Effector CD8-positive, alpha-beta T cell (primary cell): ENCODE results near the gene MLH3.

Experiments
- DNase-seq: peaks from one replicate; lab custom pipeline; 2025; lab: John Stamatoyannopoulos, UW

MLH3 gene

DNA sequence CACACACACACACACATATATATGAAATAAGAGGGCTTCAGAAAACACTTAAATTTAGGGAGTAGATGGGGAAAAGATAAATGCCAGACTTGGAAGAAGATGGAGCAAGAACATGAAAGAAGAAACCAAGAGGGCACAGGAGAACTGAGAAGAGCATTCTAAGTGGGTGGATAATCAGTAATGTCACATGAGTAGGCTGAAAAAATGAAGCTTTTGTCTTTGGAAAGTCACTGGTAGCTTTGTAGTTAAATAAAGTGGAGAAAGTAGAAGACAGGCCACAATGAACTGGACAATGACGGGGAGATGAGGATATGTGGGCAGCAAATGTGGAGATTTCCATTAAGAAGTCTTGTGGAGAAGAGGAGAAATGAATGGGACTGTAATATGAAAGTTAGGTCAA, 15.9 kb upstream of the MLH3 start:
- DNase-seq = no peak

GRCh38 chr14:75066691-75067090, 15.4 kb upstream of the MLH3 start:
- no peak for DNase-seq

GRCh38 chr14:75064205-75064567, 12.9 kb upstream of the MLH3 start:
- no peak for DNase-seq

GRCh38 chr14:75063491-75064204, 12.4 kb upstream of the MLH3 start, which contains the start of gene ACYP1:
Gene ACYP1 (minus strand): TSS chr14:75064024. CDS start chr14:75063553, 471 bp downstream.
- DNase-seq = peak; percentile 84

GRCh38 chr14:75063013-75063412, 11.7 kb upstream of the MLH3 start:
- no peak for DNase-seq

DNA sequence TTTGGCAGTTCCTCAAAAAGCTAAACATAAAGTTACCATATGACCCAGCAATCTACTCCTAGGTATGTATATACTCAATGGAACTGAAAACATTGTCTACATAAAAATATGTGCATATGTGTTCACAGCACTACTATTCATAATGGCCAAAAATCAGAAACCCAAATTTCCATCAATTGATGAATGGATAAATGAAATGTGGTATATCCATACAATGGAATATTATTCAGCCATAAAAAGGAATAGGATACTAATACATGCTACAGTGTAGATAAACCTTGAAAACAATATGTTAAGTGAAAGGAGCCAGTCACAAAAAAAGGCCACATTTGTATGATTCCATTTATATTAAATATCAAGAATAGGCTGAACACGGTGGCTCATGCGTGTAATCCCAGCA, 9.2 kb upstream of the MLH3 start:
- DNase-seq = no peak

- DNase-seq = no peak
Observed at GRCh38 chr14:75059642-75060041, 8.4 kb upstream of the MLH3 start.

GRCh38 chr14:75054421-75054820, 3.2 kb upstream of the MLH3 start:
- no peak for DNase-seq

DNA sequence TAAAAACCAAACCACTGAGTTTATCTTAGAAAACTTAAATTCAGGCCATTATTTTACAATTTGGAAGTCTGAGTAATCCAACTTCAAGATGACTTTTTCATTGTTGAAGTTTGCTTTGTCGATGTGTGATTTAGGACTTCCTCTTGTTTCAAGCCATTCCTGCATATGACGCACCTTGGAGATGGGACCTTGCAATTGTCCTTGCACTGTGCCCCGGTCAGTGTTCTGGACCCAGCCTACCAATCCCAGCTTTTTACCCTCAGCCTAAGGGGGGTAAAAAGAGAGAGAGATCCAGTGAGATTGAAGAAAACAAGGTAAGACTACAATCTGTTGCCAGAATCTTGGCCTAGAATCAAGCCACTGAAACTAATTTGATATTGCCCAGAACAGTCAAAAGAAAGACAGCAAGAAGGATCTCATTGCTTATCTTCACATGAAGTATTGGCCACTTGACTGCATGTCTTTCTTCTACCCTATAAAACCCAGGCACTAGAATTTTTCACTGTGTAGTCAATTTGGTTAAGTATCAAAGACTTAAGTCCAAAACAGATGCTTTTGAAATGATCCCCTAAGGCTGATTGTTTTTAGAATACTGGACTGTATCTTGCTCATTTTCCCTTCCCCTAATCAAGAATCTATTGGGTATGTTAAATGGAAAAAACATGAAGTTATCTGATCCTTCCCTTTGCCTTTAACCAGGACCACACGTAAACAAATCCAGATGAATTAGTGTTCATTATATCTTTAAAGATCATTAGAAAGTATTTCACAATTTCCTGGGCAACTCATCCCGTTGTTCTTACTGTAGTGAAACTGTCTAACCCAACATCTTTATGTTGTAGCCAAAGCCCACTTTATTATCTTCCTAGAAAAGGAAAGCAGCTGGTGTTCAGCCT, 2.4 kb upstream of the MLH3 start:
- no peak for DNase-seq

DNA sequence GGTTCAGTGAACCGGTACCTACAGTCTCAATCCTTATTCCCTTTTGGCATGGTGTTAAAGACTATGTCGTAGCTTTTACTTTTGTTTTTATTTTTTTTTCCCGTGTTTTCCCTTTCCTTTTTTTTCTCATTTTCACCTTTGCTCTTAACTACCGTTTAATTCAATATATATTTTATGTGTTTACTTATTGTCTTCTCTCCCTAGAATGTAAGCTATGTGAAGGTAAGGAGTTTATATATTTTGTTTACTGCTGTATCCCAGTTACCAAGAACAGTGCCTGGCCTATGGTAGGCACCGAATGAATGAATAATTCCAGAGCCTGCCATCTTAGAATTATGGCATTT, 261 bp upstream of the MLH3 start:
- DNase-seq = no peak

GRCh38 chr14:75049731-75050201, 1.5 kb downstream of the MLH3 start:
- DNase-seq = no peak

DNA sequence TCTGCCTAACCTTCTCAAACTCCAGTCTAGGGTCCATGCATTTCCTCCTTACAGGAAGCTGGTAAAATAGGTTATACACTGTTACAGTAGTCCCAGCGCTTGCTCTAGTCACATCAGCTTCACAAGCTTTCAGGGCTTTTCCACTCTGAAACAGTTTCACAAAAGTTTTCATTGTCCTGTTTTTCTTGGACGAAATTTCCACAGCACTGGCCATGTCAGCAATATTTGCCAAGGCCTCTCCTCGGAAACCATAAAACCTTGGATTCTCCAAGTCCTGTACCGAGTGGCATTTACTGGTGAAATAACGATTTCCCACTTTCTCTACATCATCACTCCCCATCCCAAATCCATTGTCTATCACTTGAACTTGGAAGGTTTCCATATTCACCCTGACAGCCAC, 2.1 kb downstream of the MLH3 start:
- DNase-seq = no peak

GRCh38 chr14:75048101-75048500, 3.2 kb downstream of the MLH3 start:
- no peak for DNase-seq

DNA sequence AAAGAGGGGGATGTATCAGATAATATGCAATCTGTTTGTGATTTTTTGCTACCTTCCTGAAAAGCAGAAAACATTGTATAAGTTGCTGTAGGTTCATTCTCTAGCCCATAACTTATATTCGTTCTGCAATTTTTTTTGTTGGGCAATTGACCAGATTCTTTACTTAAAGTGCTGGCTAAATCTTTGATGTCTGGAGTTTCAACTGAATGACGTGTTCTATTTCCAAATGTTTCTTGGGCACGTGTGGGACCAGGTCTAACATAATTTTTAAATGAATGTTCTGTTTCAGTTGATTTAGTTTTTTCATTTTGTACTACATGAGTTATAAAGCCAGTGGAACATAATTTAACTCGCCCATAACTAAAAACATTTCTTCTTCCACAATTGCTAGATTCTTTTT, 3.8 kb downstream of the MLH3 start:
- DNase-seq = no peak

GRCh38 chr14:75046899-75047298, 4.4 kb downstream of the MLH3 start:
- DNase-seq = no peak

DNA sequence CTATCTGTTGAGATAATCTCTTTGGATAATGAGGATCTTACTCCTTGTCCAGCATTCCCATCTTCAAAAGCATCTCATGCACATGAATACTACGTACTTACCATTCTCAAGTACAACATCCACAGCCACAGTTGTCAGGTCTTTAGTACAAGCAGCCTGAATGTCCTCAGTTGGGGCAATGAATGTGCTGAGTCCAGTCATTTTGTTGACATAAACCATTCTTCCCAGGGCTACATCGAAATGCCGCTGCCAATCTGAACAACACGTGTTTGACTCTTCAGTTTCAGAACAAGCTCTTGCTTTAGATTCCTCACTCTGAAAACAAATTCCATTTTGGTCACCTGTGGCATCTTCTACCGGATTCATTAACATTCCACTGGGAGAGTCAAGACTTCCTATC, 5.0 kb downstream of the MLH3 start:
- no peak for DNase-seq

GRCh38 chr14:75044752-75045151, 6.5 kb downstream of the MLH3 start:
- DNase-seq = no peak

DNA sequence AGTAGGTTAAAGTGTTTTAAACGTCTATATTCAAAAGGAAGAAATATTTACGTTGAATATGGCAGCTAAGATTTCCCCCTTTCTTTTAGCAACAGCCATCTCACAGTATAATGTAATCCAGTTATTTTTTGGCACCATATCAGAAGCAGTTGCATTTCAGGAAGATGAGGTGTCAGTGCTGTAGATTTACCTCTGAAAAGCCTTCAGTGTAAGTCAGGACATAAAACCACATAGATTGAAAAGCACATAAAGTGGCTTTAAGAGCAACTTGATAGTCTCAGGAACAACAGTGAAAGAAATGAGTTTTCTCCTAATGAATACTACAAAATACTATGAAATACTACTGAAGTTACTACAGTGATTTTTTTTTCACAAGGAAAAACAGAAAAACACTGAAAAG, 6.9 kb downstream of the MLH3 start:
- DNase-seq = no peak

- DNase-seq = no peak
Observed at GRCh38 chr14:75042035-75042434, 9.2 kb downstream of the MLH3 start.

- DNase-seq = no peak
Observed at GRCh38 chr14:75041613-75042012, 9.7 kb downstream of the MLH3 start.

DNA sequence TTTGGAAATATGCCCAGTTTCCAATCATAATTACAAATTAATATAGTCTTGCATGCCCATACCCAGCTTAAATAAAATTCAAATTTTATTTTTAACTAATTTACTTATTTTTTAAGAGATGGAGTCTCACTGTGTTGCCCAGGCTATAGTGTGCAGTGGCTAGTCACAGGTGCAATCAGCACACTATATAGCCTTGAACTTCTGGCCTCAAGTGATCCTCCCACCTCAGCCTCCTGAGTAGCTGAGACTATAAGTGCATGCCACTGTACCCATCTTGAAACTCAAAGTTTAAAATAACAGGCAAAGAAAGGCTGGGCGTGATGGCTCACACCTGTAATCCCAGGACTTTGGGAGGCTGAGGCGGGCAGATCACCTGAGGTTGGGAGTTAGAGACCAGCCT, 10.3 kb downstream of the MLH3 start:
- DNase-seq = no peak

DNA sequence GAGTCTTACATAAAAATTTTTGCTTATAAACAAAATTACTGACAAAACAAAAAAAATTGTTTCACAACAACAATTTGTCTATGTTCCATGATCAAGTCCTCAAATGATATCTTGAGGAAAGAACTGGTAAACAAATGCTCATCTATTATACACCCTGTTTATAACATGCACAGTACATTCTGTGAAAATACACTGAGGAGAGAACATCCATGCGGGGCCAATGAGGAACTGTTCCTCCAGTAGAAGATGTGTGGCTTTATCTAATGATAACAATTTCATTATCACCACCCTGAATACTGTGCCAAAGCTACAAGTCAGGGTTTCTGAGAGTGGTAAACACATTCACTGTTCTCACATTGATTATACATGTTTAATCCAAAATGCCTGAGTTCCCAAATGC, 10.8 kb downstream of the MLH3 start:
- no peak for DNase-seq

- DNase-seq = no peak
Observed at GRCh38 chr14:75032939-75033338, 18.3 kb downstream of the MLH3 start.
